ENCODE results near the gene LY9. TPM values are rescaled to one million over a fixed set of nuclear protein-coding genes. Genes with fewer than 3 reads are reported as not detected.

The LY9 gene
- total RNA-seq, 4 donors from 2014 or later, result 0.33 to 2.1 (median 0.63) TPM

GRCh38 chr1:160797271-160797709, 1.3 kb downstream of the LY9 start:
- Histone ChIP-seq H3K36me3 (no peaks in the 10 kb centered on the region), H3K4me3 (replicated peaks in 1 of 3) (no peak overlapping the region), H3K27me3 (no peaks in the 10 kb centered on the region), H3K4me1 (no peaks in the 10 kb centered on the region), H3K9me3 (no peaks in the 10 kb centered on the region), H3K27ac (no peak overlapping the region)
- DNase-seq, result no peak
- 78 to 88% methylated on average over 3 of the region's 3 CpGs for WGBS, 2 donors
- intact Hi-C loops (cut with DNase I), result no loop called here
- TF ChIP-seq POLR2A (IDR thresholded peaks at IDR 0.05) (no peak), CTCF (IDR thresholded peaks at IDR 0.05) (no peak)

GRCh38 chr1:160797861-160798273, 1.9 kb downstream of the LY9 start:
- Histone ChIP-seq H3K4me3 (replicated peaks in 1 of 3) (no peak overlapping the region), H3K9me3 (no peaks in the 10 kb centered on the region), H3K4me1 (no peaks in the 10 kb centered on the region), H3K27ac (no peak overlapping the region), H3K27me3 (no peaks in the 10 kb centered on the region), H3K36me3 (no peaks in the 10 kb centered on the region)
- WGBS, 2 donors, result 52 to 55% methylated on average over 4 of the region's 4 CpGs
- intact Hi-C loops (cut with DNase I), result no loop called here
- no peak for DNase-seq
- TF ChIP-seq POLR2A (IDR thresholded peaks at IDR 0.05), result no peak
- TF ChIP-seq CTCF (IDR thresholded peaks at IDR 0.05), result no peak

- no peak for TF ChIP-seq POLR2A (IDR thresholded peaks at IDR 0.05)
- TF ChIP-seq CTCF (IDR thresholded peaks at IDR 0.05), result no peak
- intact Hi-C loops (cut with DNase I), result no loop called here
- H3K36me3 ChIP-seq, result no peaks in the 10 kb centered on the region
- no peak overlapping the region for H3K4me3 ChIP-seq (replicated peaks in 1 of 3)
- H3K27me3 ChIP-seq, result no peaks in the 10 kb centered on the region
- WGBS, 2 donors, result 96 to 97% methylated on average over 2 of the region's 2 CpGs
- no peaks in the 10 kb centered on the region for H3K9me3 ChIP-seq
- H3K4me1 ChIP-seq, result no peaks in the 10 kb centered on the region
- no peak for DNase-seq
- H3K27ac ChIP-seq, result no peak overlapping the region
These were observed 2.5 kb downstream of the LY9 start for GRCh38 chr1:160798439-160798838.

- Histone ChIP-seq H3K27me3 (no peaks in the 10 kb centered on the region), H3K4me3 (replicated peaks in 1 of 3) (no peak overlapping the region), H3K4me1 (no peaks in the 10 kb centered on the region), H3K27ac (no peak overlapping the region), H3K36me3 (no peaks in the 10 kb centered on the region), H3K9me3 (no peaks in the 10 kb centered on the region)
- TF ChIP-seq CTCF (IDR thresholded peaks at IDR 0.05) (no peak), POLR2A (IDR thresholded peaks at IDR 0.05) (no peak)
- intact Hi-C loops (cut with DNase I), result no loop called here
- WGBS, 2 donors, result 85 to 96% methylated on average over 5 of the region's 5 CpGs
- no peak for DNase-seq
These were observed 3.7 kb downstream of the LY9 start for GRCh38 chr1:160799641-160800040.

- Histone ChIP-seq H3K9me3 (no peaks in the 10 kb centered on the region), H3K4me1 (no peaks in the 10 kb centered on the region), H3K36me3 (no peaks in the 10 kb centered on the region), H3K27ac (no peak overlapping the region), H3K4me3 (replicated peaks in 1 of 3) (no peak overlapping the region), H3K27me3 (no peaks in the 10 kb centered on the region)
- intact Hi-C loops (cut with DNase I), result no loop called here
- TF ChIP-seq CTCF (IDR thresholded peaks at IDR 0.05), result no peak
- TF ChIP-seq POLR2A (IDR thresholded peaks at IDR 0.05), result no peak
- no peak for DNase-seq
- WGBS, 2 donors, result 98 to 100% methylated on average over 1 of the region's 1 CpG
These were observed 4.2 kb downstream of the LY9 start for GRCh38 chr1:160800142-160800541.

Measured in thyroid gland (tissue), 4 donors.